Lower leg skin (tissue), 3 donors: Measurements from ENCODE around the gene UBL5.

ENCODE experiments used
- POLR2A ChIP-seq, 2 donors: fragments of 450-650 bp; IDR thresholded peaks; one replicate each; pipeline ENCODE4 v1.6.1; 2016 to 2017; ENCODE audit warnings: antibody characterized with exemption in 2 of 2, mild to moderate bottlenecking in 1 of 2, moderate library complexity in 1 of 2
- TF ChIP-seq, protein P1 (sequence below), 3 donors: fragments of 450-650 bp; IDR thresholded peaks; one replicate each; pipeline ENCODE4 v1.5.1; 2016; ENCODE audit warnings: antibody characterized with exemption in 3 of 3, mild to moderate bottlenecking in 3 of 3, moderate library complexity in 2 of 3

- TF ChIP-seq, protein P1, sequence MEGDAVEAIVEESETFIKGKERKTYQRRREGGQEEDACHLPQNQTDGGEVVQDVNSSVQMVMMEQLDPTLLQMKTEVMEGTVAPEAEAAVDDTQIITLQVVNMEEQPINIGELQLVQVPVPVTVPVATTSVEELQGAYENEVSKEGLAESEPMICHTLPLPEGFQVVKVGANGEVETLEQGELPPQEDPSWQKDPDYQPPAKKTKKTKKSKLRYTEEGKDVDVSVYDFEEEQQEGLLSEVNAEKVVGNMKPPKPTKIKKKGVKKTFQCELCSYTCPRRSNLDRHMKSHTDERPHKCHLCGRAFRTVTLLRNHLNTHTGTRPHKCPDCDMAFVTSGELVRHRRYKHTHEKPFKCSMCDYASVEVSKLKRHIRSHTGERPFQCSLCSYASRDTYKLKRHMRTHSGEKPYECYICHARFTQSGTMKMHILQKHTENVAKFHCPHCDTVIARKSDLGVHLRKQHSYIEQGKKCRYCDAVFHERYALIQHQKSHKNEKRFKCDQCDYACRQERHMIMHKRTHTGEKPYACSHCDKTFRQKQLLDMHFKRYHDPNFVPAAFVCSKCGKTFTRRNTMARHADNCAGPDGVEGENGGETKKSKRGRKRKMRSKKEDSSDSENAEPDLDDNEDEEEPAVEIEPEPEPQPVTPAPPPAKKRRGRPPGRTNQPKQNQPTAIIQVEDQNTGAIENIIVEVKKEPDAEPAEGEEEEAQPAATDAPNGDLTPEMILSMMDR (IDR thresholded peaks at IDR 0.05) = peak in 1 of 3 donors; percentile 69
- TF ChIP-seq POLR2A (IDR thresholded peaks at IDR 0.05) = no peak
These were observed 31.5 kb upstream of the UBL5 start for GRCh38 chr19:9796113-9796773.
